ENCODE data around the gene GCC2. TPM values are rescaled to one million over a fixed set of nuclear protein-coding genes. Genes with fewer than 3 reads are reported as not detected.

The GCC2 gene
- total RNA-seq, 1 donor from 2014 or later, result 7.6 TPM

DNA sequence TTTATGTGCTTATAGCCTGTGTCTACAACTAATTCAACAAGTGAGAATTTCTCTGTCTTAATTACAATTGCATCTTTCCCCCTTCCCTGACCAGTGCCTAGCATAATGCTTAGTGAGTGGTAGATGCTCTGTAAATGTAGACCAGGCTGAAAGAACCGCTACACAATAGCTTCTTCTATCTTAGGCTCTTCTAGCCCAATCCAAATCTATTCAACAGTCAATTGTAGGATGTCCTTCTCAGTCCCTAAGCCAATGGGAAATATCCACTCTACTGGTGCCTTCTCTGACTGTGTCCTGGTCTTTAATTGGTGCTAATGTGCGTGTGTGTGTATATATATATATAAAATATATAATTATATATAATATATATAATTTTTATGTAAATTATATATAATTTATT lies 34.1 kb upstream of the GCC2 start:
- DNase-seq (ENCODE audit: low spot score in 2 of 2), result no peak
- Histone ChIP-seq H3K4me1 (no peaks in the 10 kb centered on the region), H3K27me3 (no peaks in the 10 kb centered on the region), H3K36me3 (no peaks in the 10 kb centered on the region), H3K9me3 (no peaks in the 10 kb centered on the region), H3K4me3 (no peak overlapping the region), H3K27ac (no peak overlapping the region)
- intact Hi-C loops (cut with DNase I), result no loop called here
- TF ChIP-seq, protein P1, sequence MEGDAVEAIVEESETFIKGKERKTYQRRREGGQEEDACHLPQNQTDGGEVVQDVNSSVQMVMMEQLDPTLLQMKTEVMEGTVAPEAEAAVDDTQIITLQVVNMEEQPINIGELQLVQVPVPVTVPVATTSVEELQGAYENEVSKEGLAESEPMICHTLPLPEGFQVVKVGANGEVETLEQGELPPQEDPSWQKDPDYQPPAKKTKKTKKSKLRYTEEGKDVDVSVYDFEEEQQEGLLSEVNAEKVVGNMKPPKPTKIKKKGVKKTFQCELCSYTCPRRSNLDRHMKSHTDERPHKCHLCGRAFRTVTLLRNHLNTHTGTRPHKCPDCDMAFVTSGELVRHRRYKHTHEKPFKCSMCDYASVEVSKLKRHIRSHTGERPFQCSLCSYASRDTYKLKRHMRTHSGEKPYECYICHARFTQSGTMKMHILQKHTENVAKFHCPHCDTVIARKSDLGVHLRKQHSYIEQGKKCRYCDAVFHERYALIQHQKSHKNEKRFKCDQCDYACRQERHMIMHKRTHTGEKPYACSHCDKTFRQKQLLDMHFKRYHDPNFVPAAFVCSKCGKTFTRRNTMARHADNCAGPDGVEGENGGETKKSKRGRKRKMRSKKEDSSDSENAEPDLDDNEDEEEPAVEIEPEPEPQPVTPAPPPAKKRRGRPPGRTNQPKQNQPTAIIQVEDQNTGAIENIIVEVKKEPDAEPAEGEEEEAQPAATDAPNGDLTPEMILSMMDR (IDR thresholded peaks at IDR 0.05), result no peak

DNA sequence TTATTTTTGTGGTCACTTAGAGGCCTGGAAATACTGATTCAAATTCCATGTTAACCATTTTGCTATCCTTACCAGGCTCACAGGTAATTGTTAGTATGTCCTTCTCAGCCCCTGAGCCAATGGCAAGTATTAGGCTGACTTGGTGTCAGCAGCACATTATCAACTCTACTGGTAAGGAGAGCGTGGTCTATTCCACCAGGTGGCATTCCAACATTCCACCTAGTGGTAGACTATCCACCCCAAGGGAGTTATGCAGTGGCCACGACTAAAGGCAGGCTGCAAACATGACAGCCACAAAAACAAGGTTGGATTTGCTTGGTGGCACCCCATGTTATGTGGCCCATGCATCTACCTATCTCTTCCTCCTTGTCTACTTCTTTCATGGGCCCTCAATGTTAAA lies 31.8 kb upstream of the GCC2 start:
- TF ChIP-seq, protein P1 (IDR thresholded peaks at IDR 0.05), result no peak
- intact Hi-C loops (cut with DNase I), result no loop called here
- H3K27me3 ChIP-seq, result no peaks in the 10 kb centered on the region

DNA sequence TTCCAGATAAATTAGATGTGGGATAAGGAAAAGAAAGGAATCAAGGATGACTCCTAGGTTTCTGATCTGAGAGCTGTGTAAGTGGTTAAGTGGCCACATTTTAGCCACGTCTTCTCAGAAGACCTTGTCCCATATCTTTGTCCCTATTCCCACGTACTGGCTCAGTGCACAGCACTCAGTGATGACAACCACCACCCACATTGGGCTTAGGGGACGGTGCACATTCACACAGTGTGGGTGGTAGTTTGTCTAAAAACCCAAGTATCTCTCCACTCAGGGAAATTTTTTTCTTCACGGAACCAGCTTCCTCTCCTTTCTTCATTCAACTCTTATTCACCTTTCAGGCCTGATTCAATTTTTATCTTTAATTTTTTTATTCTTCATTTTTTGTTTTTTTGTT lies 30.6 kb upstream of the GCC2 start:
- TF ChIP-seq, protein P1 (IDR thresholded peaks at IDR 0.05), result no peak
- H3K4me3 ChIP-seq, result no peak overlapping the region
- no peaks in the 10 kb centered on the region for H3K9me3 ChIP-seq
- intact Hi-C loops (cut with DNase I), result no loop called here
- H3K36me3 ChIP-seq, result no peaks in the 10 kb centered on the region
- no peak overlapping the region for H3K27ac ChIP-seq
- H3K27me3 ChIP-seq, result no peaks in the 10 kb centered on the region
- no peaks in the 10 kb centered on the region for H3K4me1 ChIP-seq
- no peak for DNase-seq (ENCODE audit: low spot score in 2 of 2)

More for the DNA sequence above, 31.8 kb upstream of the GCC2 start:
- Histone ChIP-seq H3K4me3 (no peak overlapping the region), H3K36me3 (no peaks in the 10 kb centered on the region), H3K9me3 (no peaks in the 10 kb centered on the region), H3K27ac (no peak overlapping the region), H3K4me1 (no peaks in the 10 kb centered on the region)
- DNase-seq (ENCODE audit: low spot score in 2 of 2), result no peak

- Histone ChIP-seq H3K4me1 (no peaks in the 10 kb centered on the region), H3K27ac (no peak overlapping the region), H3K4me3 (no peak overlapping the region), H3K27me3 (no peaks in the 10 kb centered on the region), H3K9me3 (no peaks in the 10 kb centered on the region), H3K36me3 (no peaks in the 10 kb centered on the region)
- intact Hi-C loops (cut with DNase I), result no loop called here
- TF ChIP-seq, protein P1 (IDR thresholded peaks at IDR 0.05), result no peak
- no peak for DNase-seq (ENCODE audit: low spot score in 2 of 2)
Observed at GRCh38 chr2:108423067-108423466, 25.9 kb upstream of the GCC2 start.

GRCh38 chr2:108423502-108424251 lies 25.3 kb upstream of the GCC2 start:
- H3K4me3 ChIP-seq, result no peak overlapping the region
- no peaks in the 10 kb centered on the region for H3K36me3 ChIP-seq
- no peak overlapping the region for H3K27ac ChIP-seq
- TF ChIP-seq, protein P1 (IDR thresholded peaks at IDR 0.05), result no peak
- no peaks in the 10 kb centered on the region for H3K4me1 ChIP-seq
- no peak for DNase-seq (ENCODE audit: low spot score in 2 of 2)
- H3K27me3 ChIP-seq, result no peaks in the 10 kb centered on the region
- no peaks in the 10 kb centered on the region for H3K9me3 ChIP-seq
- intact Hi-C loops (cut with DNase I), result no loop called here
